GM18505 (cell line): Measurements from ENCODE around the gene UCK2.

ENCODE experiments used
- ATAC-seq: cut with Tn5 transposase; IDR thresholded peaks from one replicate; pipeline ENCODE4 v1.9.1; 2021; ENCODE audit not compliant: unreplicated experiment
- POLR2A ChIP-seq: IDR thresholded peaks from 4 replicates; pipeline ENCODE4 v1.6.1; 2011; ENCODE audit warnings: borderline replicate concordance; ENCODE audit not compliant: insufficient read depth, insufficient read length; ENCODE audit errors: extremely low read depth

The UCK2 gene

DNA sequence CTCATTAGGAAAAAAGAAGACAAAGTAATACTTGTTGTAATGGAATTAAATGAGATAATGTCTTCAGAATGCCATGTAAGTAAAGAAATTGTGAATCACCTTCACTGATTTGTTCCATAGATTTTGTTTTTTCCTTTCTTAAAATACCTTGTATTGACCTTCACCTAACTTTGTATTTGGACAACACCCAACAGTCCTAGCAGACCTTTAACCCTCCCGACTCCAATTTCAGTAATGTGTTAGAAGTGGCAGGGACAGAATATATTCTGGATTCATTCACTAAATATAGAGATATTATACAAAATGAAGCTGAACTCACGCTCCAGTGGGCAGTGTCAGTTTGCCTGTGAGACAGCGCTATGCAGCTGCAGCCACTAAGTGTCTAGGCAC, 57.9 kb downstream of the UCK2 start:
- ATAC-seq: no peak
- no peak for TF ChIP-seq POLR2A

DNA sequence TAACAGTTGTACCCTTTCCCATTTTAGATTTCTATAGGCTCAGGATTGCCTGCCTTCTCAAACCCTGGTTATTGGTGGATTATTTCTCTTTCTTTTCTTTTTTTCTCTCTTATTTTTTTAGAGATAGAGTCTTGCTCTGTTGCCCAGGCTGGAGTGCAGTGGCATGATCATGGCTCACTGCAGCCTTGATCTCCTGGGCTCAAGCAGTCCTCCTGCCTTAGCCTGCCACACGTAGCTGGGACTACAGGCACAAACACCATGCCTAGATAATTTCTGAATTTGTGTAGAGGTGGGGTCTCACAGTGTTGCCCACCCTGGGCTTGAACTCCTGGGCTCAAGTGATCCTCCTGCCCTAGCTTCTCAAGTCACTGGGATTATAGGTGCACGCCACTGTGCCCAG, 58.8 kb downstream of the UCK2 start:
- no peak for TF ChIP-seq POLR2A
- no peak for ATAC-seq

DNA sequence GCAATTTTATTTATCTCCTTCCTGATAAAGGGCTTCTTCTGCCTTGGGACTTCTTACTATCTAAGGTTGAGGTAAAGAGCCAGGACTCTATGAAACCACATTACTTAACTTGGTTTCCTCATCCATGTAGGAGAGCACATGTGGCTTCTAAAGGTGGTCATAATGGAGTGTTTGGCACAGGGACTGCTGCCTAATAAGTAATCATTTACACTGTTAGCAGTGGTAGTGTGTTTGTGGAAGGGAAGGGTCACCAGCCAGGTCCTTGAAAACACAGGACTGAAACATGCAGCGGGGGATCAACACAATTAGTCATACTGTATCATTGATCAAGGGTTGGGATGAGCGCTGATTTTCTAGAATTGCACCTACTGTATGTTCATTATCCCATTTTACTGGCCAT, 59.6 kb downstream of the UCK2 start:
- no peak for TF ChIP-seq POLR2A
- no peak for ATAC-seq

DNA sequence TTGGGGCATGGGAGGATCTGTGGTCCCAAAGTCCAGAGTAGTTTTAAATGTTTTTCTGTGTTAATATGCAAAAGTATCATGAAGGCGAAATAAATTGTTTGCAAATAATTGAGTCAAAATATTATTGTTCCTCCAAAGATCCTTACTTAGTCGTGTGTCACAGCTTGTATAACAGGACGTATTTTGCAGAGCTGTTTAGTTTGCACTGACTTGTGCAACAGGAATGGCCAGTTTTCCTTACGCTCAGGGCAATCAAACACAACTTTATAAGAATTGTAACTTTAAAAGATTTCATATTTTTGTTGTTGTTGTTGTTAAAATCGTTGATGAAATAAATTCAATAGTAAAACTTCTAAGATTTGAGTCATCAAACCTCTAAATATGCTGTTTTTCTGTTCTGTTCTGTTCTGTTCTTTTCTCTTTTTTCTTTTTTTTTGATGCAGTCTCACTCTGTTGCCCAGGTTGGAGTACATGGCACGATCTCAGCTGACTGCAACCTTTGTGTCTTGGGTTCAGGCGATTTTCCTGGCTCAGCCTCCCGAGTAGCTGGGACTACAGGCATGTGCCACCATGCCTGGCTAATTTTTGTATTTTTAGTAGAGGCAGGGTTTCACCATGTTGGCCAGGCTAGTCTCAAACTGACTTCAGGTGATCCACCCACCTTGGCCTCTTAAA, 60.6 kb downstream of the UCK2 start:
- no peak for ATAC-seq
- TF ChIP-seq POLR2A: no peak

DNA sequence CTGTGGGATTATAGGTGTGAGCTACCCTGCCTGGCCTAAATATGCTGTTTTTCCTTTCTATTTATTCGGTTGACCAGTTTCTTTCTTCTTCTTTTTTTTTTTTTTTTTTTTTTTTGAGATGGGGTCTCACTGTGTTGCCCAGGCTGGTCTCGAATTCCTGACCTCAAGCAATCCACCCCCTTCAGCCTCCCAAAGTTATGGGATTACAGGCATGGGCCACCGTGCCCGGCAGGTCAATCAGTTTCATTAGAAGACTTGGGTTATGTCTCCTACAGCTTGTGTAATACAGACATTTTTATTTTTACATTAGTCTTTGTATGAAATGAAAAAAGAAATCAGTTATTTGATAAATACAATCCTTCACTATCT, 61.1 kb downstream of the UCK2 start:
- ATAC-seq: no peak
- no peak for TF ChIP-seq POLR2A

DNA sequence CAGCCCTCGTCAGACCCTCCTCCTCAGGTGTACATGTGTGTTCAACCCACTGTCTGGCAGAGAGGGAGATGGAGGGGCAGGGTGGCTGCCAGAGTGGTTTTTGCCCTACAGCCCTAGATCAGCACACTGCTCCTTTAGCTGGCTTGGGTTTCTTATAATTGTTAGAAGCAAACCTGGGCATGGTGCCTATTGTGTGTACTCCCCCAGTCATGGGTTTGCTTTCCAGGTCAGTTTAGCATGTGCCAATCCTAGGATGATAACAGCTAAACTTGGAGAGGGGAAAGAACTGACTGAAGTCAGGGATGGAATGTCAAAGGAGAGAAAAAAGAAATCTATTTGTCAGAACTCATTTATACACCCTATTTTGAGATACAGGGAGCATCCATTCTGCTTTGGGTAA, 63.3 kb downstream of the UCK2 start:
- no peak for ATAC-seq
- no peak for TF ChIP-seq POLR2A

DNA sequence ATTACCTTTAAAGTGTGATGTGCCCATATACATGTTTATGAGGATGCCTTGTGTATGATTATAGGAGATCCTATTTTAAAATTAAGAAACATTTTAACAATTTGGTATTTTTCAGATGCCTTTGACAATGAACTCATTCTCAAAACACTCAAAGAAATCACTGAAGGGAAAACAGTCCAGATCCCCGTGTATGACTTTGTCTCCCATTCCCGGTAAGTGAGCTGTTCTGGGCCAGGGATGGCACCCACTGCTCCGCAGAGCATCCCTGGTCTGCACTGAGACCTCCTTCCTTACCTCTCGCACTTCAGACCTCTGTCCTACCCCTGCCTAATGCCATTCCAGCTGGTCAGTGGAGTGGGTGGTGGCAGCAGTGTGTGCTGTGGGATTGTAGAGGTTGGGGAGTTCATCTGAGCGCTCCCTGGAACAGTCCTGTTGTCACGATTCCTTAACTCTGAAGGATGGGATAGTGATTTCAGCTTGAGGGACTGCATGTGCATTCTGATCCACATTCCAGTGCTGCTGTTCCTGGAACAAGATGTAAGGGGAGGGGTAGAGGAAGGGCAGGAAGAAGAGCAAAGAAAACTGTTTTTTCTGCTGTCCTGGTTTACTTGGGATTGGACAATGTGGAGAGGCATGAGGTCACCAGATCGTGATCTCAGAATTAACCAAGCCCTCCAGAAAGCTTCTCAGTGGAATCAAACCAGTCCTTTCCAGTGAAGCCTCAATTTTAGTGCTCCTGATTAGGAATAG, 63.9 kb downstream of the UCK2 start:
- ATAC-seq: no peak

DNA sequence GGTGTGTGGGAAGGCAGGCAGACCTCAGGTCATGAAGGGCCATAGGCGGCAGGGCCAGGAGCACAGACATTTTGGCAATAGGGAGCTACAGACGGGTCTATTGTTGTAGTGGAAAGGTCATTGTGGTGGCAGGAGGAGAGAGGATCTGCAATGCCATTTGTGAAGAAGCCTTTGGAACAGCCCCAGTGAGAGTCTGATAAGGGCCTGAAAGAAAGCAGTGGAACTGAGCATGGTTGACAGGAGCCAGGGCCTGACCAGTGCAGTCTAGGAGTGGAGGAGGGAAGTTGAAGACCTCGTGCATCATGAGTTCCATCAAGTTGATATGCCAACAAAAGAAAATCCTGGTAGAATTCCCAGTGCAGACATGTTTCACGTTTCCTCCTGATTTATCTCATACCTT, 65.5 kb downstream of the UCK2 start:
- no peak for TF ChIP-seq POLR2A
- ATAC-seq: no peak

More for the DNA sequence above, 63.9 kb downstream of the UCK2 start:
- no peak for TF ChIP-seq POLR2A

DNA sequence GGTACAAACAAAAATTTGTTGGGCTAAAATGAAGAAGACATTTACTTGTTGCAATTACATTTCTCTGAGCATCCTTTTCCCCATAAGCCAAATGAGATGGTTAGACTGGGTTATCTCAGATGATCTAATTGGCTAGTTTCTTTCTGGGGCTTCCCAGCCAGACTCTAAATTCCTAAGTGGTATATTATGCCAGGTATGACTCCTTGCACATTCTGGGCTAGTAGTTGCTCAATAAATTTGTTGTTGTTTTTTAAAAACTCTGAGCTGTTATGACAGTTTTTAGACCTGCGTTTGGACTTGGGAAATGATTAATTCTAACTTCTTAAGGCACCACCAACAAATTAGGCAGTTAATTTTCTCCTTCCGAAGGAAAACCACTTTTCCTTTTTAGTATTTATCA, 66.1 kb downstream of the UCK2 start:
- no peak for ATAC-seq
- TF ChIP-seq POLR2A: no peak

DNA sequence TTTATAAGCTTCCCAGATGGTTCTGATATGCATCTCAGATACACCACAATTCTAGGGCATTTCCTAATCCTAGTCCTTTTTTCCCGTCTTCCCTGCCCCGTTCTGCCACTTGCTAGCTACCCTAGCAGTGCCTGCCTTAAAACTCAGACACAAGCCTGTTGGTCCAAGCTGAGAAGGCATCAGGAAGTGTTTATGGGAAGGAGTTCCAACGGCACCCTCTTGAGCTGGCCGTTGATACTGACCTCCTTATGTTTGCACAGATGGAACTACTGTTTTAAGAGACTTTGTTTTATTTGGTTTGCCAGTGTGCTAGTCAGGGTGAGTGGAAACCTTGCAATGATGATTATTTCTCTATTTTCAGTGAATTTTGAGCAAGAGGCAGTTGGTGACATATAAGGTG, 67.2 kb downstream of the UCK2 start:
- ATAC-seq: no peak
- no peak for TF ChIP-seq POLR2A

DNA sequence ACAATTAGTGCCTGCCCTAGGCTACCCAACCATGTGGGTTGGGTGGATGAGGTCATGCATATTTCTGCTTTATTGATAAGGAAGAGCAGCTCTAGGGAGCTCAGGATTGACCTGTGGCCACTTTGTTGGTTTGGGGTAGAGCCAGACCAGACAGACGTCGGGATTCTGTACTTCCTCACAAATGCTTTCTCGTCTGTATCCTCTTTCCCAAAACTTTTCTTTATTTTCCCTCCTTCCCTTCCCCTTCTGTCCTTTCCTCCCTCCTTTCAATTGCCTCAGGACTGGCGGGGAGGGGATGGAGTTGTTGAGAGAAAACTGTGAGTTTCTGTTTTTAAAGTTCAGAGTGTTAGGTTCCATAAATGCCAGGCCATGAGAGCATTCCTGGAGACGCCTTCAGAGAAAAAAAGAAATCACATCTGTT, 68.0 kb downstream of the UCK2 start:
- no peak for TF ChIP-seq POLR2A
- no peak for ATAC-seq

DNA sequence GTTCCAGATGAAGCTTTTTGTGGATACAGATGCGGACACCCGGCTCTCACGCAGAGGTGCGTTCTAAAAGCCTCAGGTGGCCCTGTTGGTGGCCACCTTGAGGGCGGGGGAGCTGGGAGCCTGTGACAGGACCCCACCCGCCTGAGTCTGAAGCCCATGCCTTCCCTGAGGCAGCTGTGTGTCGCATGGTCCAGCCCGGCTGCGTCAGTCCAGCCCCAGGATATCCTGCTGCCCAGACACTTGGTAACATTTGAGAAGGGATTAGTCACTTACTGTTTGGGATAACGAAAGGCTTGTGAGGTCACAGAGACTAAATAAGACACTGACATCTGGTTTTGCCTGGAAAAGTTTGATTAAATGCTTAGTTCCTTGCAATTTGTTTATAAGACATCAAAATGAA, 68.9 kb downstream of the UCK2 start:
- no peak for TF ChIP-seq POLR2A
- no peak for ATAC-seq

DNA sequence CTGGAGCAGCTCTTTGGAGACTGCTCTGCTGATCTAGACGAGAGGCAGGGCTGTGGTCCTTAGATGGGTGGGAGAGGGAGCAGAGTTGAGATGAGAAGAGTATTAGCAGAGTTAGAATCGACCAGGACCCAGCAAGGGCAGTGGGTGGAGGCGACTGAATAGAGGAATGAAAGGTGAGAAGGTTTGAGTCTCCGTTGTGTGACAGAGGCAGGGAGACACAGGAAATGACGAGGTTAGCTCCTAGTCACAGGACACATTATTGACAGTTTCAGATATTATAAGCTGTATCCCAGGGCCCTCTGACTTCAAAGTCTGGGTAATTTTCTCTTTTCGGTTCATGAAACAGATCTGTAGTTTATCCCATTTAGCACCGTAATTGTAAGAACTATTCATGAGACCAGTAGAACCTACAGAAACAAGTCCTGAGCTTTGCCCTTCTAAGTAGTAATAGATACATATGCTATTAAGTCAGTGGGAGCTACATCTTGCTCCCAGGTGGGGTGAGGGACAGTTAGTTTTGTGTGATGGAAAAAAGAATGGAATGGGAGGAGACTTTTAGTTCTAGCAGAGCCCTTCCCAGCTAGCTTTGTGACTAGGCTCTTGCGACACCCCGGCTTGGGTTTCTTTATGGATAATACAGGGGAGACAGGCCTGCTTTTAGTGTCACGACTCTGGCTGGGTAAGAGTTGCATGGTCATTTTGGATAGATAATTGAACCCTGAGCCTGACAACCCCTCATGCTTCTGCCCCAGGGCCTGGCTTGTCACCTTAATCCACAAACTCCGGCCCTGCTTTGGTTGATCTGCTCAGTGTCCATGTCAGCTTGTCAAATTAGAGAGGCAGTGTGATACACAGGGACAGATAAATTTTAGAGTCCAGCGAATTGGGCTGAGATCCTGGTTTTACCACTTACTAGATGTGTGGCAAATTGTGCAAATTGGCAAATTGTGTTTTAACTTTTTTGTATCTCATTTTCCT, 70.2 kb downstream of the UCK2 start:
- no peak for ATAC-seq
- no peak for TF ChIP-seq POLR2A
